Choroid plexus epithelial cell (primary cell): ENCODE measurements around the gene SMTNL2.
"Not testable (repeated sequence)": the region's sequence is repeated elsewhere in the genome, so short reads cannot be mapped to it uniquely, and the experiment has no call there.

Experiments used
- DNase-seq: peaks from one replicate; pipeline ENCODE4 v3.0.0-alpha.2; 2010; ENCODE audit warnings: low read depth
- H3K4me3 ChIP-seq: 2 replicates; pipeline ENCODE4 v1.5.1; 2011; ENCODE audit warnings: low read depth, mild to moderate bottlenecking, control low read depth, low read length, moderate library complexity
- TF ChIP-seq, protein P1 (sequence below): conservative IDR thresholded peaks from 2 replicates; pipeline ENCODE4 v1.5.1; 2011; ENCODE audit warnings: low read depth, mild to moderate bottlenecking, control low read depth, inconsistent platforms, low read length, moderate library complexity

SMTNL2 gene

DNA sequence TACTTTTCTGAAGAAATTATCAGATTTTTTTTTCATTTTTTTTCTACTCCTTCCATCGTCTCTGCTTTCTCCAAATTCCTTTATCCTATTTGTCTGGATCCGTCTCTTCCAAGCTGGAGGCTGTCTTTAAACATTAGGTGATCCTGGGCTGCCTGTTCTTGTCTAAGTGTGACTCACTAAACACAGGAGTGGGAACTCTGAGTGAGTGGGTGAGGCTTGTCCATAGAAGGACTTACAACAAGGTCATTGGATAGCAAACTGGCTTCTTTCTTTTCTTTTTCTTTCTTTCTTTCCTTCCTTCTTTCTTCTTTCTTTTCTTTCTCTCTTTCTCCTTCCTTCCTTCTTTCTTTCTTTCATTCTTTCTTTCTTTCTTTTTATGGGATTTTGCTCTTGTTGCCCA is 38.9 kb downstream of the SMTNL2 start:
- DNase-seq = peak; percentile 54
- TF ChIP-seq, protein P1, sequence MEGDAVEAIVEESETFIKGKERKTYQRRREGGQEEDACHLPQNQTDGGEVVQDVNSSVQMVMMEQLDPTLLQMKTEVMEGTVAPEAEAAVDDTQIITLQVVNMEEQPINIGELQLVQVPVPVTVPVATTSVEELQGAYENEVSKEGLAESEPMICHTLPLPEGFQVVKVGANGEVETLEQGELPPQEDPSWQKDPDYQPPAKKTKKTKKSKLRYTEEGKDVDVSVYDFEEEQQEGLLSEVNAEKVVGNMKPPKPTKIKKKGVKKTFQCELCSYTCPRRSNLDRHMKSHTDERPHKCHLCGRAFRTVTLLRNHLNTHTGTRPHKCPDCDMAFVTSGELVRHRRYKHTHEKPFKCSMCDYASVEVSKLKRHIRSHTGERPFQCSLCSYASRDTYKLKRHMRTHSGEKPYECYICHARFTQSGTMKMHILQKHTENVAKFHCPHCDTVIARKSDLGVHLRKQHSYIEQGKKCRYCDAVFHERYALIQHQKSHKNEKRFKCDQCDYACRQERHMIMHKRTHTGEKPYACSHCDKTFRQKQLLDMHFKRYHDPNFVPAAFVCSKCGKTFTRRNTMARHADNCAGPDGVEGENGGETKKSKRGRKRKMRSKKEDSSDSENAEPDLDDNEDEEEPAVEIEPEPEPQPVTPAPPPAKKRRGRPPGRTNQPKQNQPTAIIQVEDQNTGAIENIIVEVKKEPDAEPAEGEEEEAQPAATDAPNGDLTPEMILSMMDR = no peak
- H3K4me3 ChIP-seq = no peak overlapping the region

DNA sequence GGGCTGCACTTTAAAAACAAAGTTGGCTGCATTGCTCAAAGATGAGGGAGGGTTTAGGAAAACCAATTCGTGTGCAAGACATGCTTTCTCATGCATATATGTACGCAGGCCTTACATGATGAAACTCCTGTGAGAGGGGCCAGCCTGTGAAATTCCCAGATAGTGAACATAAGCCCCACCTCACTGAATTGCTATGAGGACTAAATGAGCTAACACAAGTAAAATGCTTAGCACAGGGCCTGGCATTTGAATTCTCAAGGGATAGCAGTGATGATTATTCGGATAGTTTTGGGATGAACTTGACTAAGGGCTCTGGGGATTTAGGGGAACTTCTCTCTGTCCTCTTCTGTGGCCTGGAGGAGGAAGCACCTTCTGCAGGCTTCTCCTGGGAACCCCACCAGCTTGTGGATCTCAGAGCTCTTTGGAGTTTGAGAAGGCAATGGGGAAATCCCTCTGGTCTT is 40.2 kb downstream of the SMTNL2 start:
- not testable (repeated sequence) for DNase-seq, H3K4me3 ChIP-seq

DNA sequence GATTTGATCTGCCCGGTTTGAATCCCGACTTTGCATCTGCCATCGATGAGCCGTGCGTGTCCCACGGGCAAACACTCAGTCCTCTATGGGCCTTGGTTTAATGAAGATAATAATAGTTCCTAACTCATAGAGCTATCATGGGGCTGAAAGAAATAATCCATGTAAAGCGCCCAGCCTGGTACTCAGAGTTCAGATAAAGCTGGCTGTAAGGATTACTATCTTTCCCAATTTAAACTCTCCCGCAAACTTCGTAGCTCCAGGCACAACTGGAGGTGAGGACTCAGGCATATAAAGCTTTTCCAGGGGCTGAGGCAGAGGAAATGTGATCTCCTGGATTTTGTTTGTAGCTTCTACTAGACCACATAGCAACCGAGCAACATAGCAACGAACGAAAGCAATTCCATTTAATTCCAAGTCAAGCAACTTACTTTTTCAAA is 40.9 kb downstream of the SMTNL2 start:
- no peak overlapping the region for H3K4me3 ChIP-seq
- DNase-seq = peak; percentile 64

DNA sequence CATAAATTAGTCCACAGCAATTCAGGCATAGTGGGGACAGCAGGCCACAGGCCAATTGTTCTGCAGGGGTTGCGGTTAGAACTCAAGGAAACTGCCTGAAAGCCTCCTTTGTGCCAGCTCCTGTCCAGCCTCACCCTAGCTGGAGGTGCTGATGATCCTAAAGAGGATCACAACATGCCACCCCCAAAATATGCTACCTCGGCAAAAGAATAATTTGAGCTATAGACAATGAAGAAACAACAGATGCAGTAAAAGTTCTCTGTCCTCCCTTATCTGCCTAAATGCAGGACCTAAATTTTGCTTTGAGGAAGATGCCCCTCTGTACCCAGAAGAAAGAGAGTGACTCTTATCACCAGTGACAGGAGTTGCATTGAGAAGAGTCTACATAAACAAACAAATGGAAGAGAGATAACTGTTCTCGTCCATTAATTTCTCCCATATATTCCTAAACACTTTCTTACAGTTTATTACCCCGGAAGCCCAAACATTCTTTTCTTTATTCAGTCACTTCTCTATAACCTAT is 42.5 kb downstream of the SMTNL2 start:
- no peak overlapping the region for H3K4me3 ChIP-seq
- DNase-seq = no peak
- TF ChIP-seq, protein P1 = no peak

More for the DNA sequence above, 40.9 kb downstream of the SMTNL2 start:
- TF ChIP-seq, protein P1 = no peak

DNA sequence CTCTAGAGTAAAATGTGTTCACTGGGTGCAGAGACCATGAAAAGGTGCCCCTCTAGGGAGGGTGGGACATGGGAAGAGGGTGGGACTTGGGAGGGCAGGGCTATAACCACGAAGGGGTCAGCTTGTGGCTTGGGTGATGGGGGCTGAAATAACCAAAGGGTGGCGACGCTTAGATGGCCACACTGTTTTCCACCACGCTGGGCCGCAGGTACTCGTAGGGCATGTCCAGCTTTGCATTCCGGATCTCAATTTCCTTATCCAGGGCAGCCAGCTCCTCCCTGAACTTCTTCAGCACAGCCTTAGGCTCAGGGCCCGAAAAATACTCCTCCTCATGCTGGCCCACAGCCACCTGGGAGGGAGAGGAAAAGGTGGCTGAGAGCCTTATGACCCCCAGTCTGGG is 47.1 kb downstream of the SMTNL2 start:
- no peak for DNase-seq
- TF ChIP-seq, protein P1 = no peak
- H3K4me3 ChIP-seq = no peak overlapping the region

DNA sequence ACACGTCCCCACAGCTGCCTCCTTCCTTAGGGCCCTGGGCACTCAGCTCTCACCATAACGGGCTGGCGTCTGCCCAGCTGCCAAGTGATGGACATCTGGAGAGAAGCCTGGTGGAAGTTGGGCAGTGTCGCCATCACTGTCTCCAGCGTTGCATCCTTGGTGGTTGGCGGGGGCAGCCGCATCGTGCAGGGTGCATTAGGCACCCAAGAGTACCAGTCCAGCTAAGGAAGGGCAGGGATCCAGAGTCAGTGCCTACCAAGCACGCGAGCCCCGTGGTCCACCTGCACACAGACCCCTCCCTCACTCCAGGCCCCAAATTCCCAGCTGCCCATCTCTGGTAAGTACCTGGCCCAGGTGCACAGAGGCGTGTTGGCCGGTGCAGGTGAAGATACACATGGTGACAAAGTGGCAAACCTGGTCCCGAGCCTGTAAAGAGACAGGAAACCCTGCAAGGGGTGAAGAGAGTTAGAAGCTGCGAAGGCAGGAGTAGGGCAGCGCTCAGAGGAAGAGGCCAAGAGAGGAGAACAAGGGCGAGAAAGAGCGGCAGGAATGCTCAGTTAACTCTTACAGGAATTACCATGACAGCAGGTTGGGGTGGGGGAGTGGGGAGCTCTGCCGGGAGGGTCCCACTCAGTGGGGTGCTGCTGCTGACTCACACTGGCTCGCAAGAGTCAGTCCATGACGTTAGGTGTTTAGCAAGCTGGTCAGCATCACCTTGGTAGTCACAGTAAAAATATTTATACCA is 47.7 kb downstream of the SMTNL2 start:
- DNase-seq = peak; percentile 61
- H3K4me3 ChIP-seq = no peak overlapping the region
- TF ChIP-seq, protein P1 = no peak

DNA sequence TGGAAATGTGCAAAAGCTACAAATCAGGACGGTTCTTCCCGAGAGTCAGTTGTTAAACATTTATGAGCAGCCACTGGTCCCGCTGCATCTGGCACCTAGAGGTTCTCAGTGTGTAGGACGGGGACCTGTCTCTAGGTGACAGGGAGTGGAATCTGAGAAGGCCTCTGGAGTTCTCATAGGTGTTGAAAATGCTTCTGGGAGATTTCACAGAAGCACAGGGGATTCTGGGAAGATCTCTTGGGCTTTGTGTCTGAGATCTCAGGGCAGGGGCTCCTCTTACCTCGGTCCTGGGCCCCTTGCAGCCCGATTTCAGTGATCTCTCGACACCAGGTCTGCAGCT is 48.2 kb downstream of the SMTNL2 start:
- no peak overlapping the region for H3K4me3 ChIP-seq
- TF ChIP-seq, protein P1 = no peak
- no peak for DNase-seq
